ENCODE measurements around the gene EPB41L4A.

The EPB41L4A gene

DNA sequence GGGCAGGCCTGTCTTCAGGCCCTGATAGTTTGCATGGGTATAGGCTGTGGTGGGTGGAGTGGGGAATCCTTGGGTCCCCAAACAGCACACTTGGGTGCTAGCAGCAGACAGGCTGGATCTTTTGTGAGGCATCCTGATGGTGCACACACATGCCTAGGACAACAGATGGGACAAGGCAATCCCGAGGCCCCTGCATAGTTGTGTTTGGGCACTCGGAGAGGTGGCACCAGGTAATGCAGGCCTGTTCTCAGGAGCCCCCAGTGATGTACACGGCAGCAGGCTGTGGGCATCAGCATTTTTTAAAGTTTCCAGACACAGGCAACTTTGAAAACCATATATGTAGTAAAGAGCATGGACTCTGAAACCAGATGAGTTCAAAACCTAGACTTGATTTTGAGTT lies 65.4 kb downstream of the EPB41L4A start:
- DNase-seq (ENCODE audit: low spot score), result no peak

DNA sequence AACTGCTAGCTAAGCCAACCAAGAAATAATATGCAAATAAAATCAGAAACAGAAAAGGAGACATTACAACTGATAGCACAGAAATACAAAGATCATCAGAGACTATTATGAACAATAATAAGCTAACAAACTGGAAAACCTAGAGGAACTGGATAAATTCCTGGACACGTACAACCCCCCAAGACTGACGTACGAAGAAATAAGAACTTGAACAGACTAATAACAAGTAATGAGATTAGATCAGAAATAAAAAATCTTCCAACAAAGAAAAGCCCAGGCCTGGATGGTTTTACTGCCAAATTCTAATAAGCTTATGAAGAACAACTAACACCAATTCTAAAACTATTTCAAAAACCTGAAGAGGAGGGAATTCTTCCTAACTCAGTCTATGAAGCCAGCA lies 67.9 kb downstream of the EPB41L4A start:
- DNase-seq (ENCODE audit: low spot score), result no peak

GRCh38 chr5:112350626-112351025 lies 68.5 kb downstream of the EPB41L4A start:
- DNase-seq (ENCODE audit: low spot score), result no peak

DNA sequence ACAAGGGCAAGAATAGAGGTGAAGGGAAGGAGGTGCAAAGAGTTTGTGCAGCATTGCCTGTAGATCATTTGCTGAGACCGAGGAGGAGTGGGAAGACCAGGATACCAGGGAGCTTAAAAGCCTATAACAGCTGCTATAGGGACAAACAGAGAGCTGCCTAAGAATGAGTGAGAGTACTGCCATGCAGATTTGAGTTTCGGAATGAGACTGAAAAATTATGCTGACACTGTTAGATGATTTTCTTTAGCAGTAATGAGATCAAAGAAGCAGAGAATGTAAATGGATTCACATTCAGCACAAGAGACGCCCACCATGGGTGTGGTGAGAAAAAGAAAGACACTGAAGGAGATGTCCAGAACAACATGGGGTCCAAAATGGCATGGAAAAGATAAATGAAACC lies 69.7 kb downstream of the EPB41L4A start:
- no peak for DNase-seq (ENCODE audit: low spot score)

DNA sequence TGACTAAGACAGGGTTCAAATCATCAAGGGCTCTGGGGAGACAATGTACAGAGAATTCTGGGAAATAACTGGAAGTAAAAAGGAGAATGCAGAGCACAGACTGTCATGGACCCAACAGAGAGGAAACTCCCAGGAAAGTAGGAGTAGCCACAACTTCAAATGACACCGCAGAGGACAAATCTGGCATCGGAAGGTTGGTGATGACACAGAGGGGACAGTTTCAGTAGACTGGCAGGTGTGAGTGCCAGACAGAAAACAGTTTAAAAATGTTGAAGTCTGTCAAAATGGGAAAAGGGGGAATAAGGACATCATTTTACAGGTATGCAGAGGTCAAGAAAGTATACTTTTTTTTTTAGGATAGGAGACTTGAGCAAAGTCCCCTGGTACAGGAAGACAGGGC lies 70.2 kb downstream of the EPB41L4A start:
- no peak for DNase-seq (ENCODE audit: low spot score)

DNA sequence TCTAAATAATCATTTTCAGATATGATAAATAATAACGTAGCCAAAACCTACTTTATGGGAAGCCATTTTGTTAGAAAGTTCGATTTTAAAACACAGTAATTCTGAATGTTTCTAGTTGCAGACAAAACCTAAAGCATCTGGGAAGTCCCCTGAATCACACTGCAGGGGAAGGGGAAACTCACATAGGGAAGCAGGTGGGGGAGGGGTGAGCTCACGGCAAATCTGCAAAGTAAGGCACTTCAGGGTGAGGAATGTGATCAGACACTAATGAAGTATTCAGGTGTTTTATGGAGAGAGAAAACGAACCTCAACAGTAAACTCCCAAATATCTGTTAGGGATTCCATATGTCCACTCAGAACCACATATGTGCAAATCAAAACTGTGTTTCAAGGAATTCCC lies 70.7 kb downstream of the EPB41L4A start:
- DNase-seq (ENCODE audit: low spot score), result no peak

- DNase-seq (ENCODE audit: low spot score), result no peak
Observed at GRCh38 chr5:112346411-112347044, 72.5 kb downstream of the EPB41L4A start.

DNA sequence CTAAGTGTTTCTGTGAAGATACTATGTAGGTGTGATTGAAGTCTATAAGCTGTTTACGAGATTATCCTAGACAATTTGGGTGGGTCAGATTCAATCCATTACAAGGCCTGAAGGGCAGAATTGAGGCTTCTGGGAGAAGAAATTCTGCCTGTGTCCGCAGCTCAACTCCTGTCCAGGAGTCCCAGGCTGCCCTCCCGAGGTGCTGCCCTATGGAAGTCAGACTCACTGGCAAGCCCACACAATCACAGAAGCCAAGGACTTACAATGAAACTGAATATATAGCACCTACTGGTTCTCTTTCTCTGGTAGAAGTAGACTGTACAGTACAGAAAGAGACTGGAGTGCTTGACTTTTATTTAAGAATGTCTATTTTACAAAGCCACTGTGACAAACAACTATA lies 74.5 kb downstream of the EPB41L4A start:
- DNase-seq (ENCODE audit: low spot score), result no peak

DNA sequence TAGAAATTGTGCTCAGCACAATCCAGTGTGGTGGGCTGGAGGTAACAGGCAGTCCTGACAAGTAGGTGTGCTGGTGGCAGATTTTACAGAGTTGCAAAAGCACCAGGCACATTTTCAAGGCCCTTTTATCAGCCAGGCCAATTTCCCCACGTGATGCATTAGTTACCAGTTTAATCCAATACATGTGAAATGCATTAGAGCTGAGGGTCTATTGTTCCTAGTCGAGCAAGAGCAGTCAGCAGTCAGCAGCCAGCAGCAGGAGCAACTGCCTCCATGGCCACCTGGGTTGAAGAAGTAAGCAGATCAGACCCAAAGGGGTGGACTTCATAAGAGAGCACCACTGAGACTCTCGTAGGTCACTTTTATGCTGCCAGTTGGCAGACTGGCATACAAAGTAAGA lies 76.7 kb downstream of the EPB41L4A start:
- no peak for DNase-seq (ENCODE audit: low spot score)

GRCh38 chr5:112339761-112340160 lies 79.3 kb downstream of the EPB41L4A start:
- DNase-seq (ENCODE audit: low spot score), result no peak

DNA sequence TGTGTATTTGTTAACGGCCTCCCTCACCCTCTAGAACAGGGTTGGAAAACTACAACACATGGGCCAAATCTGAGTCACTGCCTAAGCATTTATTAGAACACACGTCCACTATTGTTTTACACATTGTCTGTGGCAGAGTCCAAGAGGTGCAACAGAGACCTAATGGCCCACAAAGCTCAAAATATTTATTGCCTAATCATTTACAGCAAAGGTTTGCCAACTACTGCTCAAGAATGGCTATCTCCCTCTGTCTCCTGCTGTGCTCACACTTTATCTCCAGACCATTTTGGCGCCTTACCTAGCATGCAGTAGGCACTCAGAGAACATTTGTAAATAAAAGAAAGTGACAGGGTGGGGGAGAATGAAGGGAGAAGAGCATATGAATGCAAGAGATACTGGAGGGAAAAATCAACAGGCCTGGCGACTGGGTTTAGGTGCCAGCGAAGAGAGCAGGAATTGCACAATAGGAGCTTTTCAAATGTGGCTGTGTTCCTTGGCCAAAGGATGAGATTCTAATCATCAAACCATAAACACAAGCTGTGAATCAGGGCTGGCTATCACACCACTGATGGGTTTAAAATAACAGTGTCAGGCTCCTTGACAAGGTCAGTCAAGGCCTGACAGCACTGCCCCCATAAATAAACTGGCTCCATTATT lies 80.3 kb downstream of the EPB41L4A start:
- no peak for DNase-seq (ENCODE audit: low spot score)

- no peak for DNase-seq (ENCODE audit: low spot score)
Observed at GRCh38 chr5:112333331-112333781, 85.7 kb downstream of the EPB41L4A start.

DNA sequence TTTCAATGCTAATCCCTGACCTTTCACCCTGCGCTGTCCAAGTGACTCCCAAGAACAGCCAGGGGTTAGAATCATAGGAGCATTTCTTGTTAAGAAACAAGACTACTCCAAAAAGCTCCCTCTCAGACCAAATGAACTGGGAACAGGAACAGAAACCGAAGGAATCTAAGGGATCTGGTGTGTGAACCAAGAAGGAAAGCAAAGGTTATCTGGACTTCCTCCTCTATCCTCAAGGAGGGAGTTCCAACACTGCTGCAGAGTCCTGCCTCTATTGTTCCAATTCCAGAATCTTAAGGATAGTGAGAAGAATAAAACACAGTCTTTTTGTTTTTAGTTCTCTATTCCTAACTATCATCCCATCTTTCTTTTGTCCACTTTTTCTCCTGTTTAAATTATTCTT lies 87.2 kb downstream of the EPB41L4A start:
- DNase-seq (ENCODE audit: low spot score), result no peak

DNA sequence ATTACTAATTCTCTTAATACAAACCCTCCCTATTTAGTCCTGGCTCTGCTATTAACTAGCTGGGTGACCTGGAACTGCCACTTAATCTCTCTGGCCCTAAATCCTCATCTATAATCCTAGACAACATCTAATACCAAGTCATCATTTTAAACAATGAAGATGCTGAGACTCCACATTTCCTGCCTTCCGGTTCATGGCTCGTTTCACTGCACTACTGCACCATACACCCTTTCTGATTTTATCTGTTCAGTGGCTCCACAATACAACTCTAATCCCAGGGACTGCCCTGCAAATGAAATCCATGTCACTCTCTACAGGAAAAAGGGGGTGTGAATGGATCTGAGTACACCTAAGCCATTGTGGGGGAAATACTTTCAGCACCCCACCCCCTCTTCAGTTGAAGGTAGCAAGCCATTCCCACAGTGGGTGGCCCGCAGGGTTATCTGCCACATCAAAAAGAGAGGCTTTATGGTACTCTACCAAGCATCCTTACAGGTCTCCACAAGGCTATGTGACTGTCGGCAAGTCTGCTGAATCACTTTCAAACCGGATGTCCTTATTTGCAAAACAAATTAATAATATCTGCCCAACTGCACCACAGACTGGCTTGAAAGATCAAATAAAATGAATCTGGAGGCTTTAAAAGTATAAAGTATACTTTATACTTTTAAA lies 89.5 kb downstream of the EPB41L4A start:
- DNase-seq (ENCODE audit: low spot score), result no peak

GRCh38 chr5:112323166-112323565 lies 95.9 kb downstream of the EPB41L4A start:
- no peak for DNase-seq (ENCODE audit: low spot score)

DNA sequence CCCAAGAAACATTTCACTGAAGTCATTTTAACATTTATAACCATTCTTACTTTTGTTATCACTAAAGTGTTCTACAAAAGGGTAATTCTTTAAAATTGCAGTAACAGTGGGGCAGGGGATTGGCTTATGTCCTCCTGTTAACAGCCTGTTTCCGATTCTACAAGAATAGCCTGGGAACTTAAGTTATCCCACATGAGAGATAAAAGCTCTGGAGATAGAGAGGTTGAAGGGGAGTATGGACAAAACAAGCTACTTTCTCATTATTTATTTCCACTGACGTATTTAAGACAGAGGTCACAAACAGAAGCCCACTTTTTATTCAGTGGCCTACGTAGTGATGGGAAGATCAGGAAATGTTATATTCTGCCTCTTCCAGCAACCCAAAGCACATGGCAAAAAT lies 98.7 kb downstream of the EPB41L4A start:
- DNase-seq (ENCODE audit: low spot score), result no peak

DNA sequence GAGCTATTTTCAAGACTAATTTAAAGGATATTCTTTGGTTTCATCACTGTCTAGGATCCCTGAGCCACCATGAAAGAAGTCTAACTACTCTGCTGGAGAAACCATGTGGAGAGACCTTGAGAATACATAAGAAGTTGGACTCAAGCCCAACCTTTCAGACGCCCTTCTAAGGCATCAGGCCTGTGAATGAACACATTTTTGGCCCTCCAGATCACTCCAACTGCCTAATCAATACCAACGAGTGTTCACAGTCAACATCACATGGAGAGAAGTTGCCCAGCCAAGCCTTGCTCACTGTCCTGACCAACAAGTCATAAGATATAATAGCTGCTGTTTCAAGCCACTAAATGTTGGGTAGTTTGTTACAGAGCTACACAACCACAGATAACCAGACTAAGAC lies 100.7 kb downstream of the EPB41L4A start:
- DNase-seq (ENCODE audit: low spot score), result no peak

- DNase-seq (ENCODE audit: low spot score), result no peak
Observed at GRCh38 chr5:112317866-112318265, 101.2 kb downstream of the EPB41L4A start.

GRCh38 chr5:112316731-112317130 lies 102.3 kb downstream of the EPB41L4A start:
- no peak for DNase-seq (ENCODE audit: low spot score)

DNA sequence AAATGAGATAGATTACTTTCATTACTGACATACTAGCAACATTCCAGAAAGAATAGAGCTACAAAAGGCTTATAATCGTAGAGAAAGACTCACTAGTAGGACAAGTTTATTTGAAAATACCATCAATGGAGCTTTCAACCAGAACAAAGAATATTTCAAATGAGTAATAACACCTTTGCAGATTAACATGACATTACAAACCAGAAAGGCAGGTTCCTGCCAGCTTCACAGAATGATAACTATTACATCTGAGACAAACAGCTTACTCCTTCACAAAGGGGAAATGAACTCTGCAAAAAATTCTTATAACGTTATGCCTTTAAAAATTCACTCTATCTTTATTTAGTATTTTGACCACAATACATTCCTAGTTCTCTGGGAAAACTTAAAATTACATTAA lies 103.1 kb downstream of the EPB41L4A start:
- no peak for DNase-seq (ENCODE audit: low spot score)

- no peak for DNase-seq (ENCODE audit: low spot score)
Observed at GRCh38 chr5:112312295-112313275, 106.5 kb downstream of the EPB41L4A start.

- DNase-seq (ENCODE audit: low spot score), result no peak
Observed at GRCh38 chr5:112310746-112311145, 108.3 kb downstream of the EPB41L4A start.

All from AG08396 (cell line).